Metanephros (tissue), 1 donor: ENCODE data around the gene SLC25A45. TPM values are rescaled to one million over a fixed set of nuclear protein-coding genes. Genes with fewer than 3 reads are reported as not detected.

Experiments used
- total RNA-seq: library from RNA; depleted of rRNA; stranded (reverse); fragments of >200 nt; gene quantifications from one replicate; pipeline ENCODE4 v1.2.3, GENCODE V29; 2014

SLC25A45 gene
- 8.9 TPM for total RNA-seq

DNA sequence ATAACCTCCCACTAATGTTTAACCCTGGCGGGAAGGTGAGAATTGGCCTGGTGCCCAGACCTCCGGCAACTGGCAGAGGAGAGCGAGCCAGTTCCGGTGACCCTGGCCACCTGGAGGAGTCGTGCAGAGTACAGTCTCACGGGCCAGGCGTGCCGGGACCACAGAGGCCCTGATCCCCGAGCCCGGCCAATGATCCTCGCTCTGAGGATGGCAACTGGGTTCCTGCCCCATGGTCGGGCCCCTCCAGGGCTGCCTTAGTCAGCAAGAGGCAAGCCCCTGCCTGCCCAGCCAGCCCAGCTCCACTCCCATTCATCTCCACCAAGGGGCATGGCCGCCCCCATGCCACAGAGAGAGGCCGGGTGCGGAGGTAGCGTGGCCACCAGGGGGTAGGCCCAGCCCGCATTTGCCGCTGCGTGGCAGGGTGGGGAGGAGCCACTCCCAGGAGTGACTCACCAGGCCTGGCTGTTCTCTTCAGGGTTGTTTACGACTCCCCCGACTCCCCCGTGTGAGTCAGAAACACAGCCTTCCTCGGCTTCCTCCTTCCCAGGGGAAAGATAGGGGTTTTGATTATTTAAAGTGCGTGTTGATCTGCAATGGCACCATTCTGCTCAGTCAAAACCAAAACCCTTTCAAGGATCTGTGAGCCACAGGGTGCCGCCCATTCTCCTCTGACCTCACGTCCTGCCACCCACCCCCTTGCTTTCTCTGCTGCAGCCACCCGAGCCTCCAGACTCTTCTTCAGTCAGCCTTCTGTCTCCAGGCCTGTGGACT lies at the start of gene SLC25A45:
Gene SLC25A45, minus strand, starts transcription at position 614 of the 771 bp plus-strand sequence. CDS start 695 bp downstream, outside the sequence.

DNA sequence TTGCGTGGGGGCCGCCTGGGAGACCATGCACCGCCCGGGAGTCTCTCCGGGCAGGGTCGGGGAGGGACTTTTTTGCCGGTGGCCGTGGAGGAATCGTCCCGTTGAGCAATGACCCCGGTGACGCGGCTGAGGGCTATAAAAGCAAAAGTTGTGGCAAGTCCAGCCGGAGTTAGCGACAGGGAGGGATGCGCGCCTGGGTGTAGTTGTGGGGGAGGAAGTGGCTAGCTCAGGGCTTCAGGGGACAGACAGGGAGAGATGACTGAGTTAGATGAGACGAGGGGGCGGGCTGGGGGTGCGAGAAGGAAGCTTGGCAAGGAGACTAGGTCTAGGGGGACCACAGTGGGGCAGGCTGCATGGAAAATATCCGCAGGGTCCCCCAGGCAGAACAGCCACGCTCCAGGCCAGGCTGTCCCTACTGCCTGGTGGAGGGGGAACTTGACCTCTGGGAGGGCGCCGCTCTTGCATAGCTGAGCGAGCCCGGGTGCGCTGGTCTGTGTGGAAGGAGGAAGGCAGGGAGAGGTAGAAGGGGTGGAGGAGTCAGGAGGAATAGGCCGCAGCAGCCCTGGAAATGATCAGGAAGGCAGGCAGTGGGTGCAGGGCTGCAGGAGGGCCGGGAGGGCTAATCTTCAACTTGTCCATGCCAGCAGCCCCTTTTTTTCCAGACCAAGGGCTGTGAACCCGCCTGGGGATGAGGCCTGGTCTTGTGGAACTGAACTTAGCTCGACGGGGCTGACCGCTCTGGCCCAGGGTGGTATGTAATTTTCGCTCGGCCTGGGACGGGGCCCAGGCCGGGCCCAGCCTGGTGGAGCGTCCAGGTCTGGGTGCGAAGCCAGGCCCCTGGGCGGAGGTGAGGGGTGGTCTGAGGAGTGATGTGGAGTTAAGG lies 40.4 kb upstream of the SLC25A45 start, which contains the start of gene NEAT1:
Gene NEAT1, plus strand, starts transcription at position 166 of the 883 bp plus-strand sequence.

DNA sequence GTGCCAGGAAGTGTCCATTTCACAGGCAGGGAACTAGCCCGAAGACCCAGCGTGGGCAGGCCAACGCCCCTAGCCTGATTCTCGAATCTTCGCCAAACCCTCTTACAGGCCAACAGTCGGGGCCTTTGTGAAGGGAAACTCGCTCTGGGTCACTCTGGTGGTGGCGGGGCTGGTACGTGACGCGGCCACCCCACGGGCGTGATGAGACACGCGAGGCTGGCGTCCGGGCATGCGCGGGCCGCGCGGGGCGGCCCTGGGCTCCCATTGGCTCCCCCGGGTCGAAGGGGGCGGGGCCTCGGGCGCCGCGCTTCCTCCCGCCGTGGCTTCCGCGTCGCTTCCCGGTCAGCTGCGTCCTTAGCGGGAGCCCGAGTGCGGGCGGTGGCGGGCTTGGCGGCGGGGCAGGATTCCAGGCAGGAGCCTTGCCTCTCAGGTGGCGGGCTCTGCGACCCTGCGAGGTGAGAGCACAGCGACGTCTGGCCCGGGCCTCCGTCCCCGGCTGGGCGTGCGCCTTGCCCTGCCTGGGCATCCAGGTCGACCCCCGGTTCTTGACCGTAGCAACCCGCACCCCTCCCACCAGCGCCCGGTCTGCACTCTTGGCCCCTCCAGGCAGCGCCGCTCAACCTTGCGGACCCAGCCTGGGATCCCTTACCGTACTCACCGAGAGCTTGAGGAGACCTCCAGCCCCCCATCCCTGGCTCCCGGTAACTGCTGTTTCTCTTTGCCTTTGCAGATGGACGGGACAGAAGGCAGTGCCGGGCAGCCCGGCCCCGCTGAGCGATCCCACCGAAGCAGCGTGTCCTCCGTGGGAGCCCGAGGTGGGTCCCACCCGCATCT lies 4.1 kb upstream of the SLC25A45 start, which contains the start of gene FRMD8:
Gene FRMD8, plus strand, starts transcription at position 331 of the 834 bp plus-strand sequence. Its CDS starts 400 bp downstream, at position 731.

GRCh38 chr11:65354265-65355012 lies 28.0 kb downstream of the SLC25A45 start, which contains the start of gene TIGD3:
TIGD3 (plus strand) TSS chr11:65354751; CDS start chr11:65355809, 1,058 bp downstream.

Other genes starting within 250 kb of the SLC25A45 start
- 22.3 TPM for gene SYVN1, start 248.1 kb downstream of the SLC25A45 start, total RNA-seq
- gene SPDYC, start 212.4 kb downstream of the SLC25A45 start, total RNA-seq = not detected
- gene CAPN1, start 200.7 kb downstream of the SLC25A45 start, total RNA-seq = 142 TPM
- 11.9 TPM for gene POLA2, start 120.7 kb downstream of the SLC25A45 start, total RNA-seq
- gene CDC42EP2, start 67.8 kb downstream of the SLC25A45 start, total RNA-seq = 15.7 TPM
- gene DPF2, start 48.8 kb downstream of the SLC25A45 start, total RNA-seq = 41.9 TPM
- gene TIGD3, start 27.9 kb downstream of the SLC25A45 start, total RNA-seq = 0.35 TPM
- gene FRMD8, start 4.0 kb upstream of the SLC25A45 start, total RNA-seq = 27.0 TPM
- 148 TPM for gene NEAT1, start 40.2 kb upstream of the SLC25A45 start, total RNA-seq
- gene MALAT1, start 116.4 kb upstream of the SLC25A45 start, total RNA-seq = 21,533 TPM
- gene SCYL1, start 142.4 kb upstream of the SLC25A45 start, total RNA-seq = 54.7 TPM
- 151 TPM for gene LTBP3, start 175.7 kb upstream of the SLC25A45 start, total RNA-seq
- gene ZNRD2, start 187.8 kb upstream of the SLC25A45 start, total RNA-seq = 41.4 TPM
- gene FAM89B, start 189.9 kb upstream of the SLC25A45 start, total RNA-seq = 23.0 TPM
- gene EHBP1L1, start 193.4 kb upstream of the SLC25A45 start, total RNA-seq = 99.4 TPM
- gene KCNK7, start 213.2 kb upstream of the SLC25A45 start, total RNA-seq = 0.35 TPM
- 45.9 TPM for gene MAP3K11, start 231.6 kb upstream of the SLC25A45 start, total RNA-seq
- 25.6 TPM for gene PCNX3, start 233.1 kb upstream of the SLC25A45 start, total RNA-seq